ENCODE measurements around the gene CPNE1. TPM values are rescaled to one million over a fixed set of nuclear protein-coding genes. Genes with fewer than 3 reads are reported as not detected.

The CPNE1 gene
- total RNA-seq, 1 donor from 2014 or later: 278 TPM

DNA sequence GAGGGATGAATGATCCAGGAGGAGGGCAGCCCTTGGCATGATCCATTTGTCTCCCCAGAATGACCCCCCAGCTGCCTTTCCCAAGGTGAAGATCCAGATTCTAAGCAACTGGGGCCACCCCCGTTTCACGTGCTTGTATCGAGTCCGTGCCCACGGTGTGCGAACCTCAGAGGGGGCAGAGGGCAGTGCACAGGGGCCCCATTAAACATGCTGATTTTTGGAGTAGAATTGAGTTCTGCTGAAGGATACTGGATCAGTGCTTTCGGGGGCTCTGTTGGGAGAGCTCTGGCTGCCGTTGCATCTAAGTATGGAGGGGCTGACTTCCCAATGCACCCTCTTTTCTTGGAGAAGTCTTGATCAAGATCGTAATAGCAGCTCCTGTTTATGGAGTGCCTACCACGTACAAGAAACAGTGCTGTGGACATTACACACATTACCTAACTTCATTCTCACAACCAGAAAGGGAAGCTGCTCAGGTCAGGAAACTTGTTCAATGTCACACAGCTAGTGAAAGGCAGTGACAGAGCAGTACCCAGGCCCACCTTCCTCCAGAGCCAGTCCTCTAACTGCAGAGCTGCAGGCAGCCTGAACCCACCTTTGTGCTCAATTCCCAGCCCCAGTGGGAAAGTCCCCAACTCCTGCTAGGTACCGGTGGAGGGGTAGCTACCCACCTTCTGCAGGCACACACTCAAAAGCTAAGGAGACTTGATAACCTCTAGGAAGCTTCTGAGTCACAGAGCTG lies 43.7 kb downstream of the CPNE1 start:
- intact Hi-C loops (cut with micrococcal nuclease): no loop called here

DNA sequence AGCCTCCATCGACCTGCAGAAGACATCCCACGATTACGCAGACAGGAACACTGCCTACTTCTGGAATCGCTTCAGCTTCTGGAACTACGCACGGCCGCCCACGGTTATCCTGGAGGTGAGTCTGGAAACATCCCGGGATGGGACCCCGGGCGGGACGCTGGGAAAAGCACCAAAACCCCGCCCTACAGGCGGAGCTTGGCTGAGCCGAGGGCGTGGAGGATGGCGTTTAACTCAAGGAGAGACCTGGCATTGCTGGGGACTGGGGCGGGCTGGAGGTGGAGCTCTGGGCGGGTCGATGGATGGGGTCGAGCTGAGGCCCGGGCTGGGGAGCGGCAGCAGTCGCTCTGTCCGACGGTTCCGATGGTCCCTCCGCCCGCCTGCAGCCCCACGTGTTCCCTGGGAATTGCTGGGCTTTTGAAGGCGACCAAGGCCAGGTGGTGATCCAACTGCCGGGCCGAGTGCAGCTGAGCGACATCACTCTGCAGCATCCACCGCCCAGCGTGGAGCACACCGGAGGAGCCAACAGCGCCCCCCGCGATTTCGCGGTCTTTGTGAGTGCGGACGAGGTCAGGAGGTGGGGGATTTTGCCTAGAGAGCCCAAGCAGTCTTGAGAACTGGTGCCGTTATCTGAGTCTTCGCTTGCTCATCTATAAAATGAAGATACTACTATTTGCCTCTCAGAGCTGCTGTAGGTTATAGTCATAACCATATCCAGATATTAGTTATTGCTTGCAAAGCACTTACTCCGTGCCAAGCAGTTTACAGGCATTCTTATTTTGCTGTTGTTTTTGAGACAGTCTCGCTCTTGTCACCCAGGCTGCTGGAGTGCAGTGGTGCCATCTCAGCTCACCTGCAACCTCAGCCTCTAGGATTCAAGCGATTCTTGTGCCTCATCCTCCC lies 45.3 kb downstream of the CPNE1 start:
- intact Hi-C loops (cut with micrococcal nuclease): loop anchor here (1.0 to 10.0 kb wide), 7 partner anchors 120 to 912 kb away; no protein-coding TSS in a partner anchor

- intact Hi-C loops (cut with micrococcal nuclease): loop anchor here (1.0 to 10.0 kb wide), 7 partner anchors 121 to 911 kb away; no protein-coding TSS in a partner anchor
These were observed 46.2 kb downstream of the CPNE1 start for GRCh38 chr20:35618263-35619131.

- intact Hi-C loops (cut with micrococcal nuclease): loop anchor here (2.0 to 10.0 kb wide), 7 partner anchors 127 to 910 kb away; partner anchors contain the start of genes CEP250 and SCAND1
These were observed 47.1 kb downstream of the CPNE1 start for GRCh38 chr20:35617397-35618262.

DNA sequence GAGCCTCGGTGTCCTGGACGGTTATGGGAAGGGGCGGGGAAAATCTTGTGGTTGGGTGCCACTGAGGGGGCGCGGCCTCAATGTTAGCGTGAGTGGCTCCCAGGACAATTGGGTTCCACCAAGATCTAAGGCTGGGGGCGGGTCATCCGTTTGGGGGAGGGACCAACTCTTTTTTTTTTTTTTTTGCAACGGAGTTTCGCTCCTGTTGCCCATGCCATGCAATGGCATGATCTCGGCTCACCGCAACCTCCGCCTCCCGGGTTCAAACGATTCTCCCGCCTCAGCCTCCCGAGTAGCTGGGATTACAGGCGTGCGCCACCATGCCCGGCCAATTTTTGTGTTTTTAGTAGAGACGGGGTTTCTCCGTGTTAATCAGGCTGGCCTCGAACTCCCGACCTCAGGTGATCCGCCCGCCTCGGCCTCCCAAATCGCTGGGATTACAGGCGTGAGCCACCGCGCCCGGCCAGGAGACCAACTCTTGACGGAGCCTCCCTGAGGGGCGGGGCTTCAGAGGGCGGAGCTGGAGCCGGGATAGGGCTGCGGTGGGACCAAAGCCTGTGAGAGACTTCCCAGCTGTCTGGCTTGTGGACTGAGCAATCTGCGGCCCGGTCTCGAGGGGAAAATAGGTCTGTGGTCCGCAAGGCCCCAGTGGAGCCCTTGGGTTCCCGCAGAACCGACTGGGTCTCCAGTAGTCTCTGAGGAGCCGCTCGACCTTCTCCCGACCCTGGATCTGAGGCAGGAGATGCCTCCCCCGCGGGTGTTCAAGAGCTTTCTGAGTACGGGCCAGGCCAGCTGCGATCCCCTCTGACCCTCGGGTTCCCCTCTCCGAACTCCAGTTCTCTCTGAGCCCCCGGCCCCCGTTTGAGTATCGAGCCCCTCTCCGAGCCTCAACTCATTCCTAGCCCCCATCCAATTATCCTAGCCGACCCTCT lies 48.0 kb downstream of the CPNE1 start:
- intact Hi-C loops (cut with micrococcal nuclease): loop anchor here (1.0 to 10.0 kb wide), 10 partner anchors 15 to 909 kb away; partner anchors contain the start of genes CEP250, CPNE1, ERGIC3 and NFS1

DNA sequence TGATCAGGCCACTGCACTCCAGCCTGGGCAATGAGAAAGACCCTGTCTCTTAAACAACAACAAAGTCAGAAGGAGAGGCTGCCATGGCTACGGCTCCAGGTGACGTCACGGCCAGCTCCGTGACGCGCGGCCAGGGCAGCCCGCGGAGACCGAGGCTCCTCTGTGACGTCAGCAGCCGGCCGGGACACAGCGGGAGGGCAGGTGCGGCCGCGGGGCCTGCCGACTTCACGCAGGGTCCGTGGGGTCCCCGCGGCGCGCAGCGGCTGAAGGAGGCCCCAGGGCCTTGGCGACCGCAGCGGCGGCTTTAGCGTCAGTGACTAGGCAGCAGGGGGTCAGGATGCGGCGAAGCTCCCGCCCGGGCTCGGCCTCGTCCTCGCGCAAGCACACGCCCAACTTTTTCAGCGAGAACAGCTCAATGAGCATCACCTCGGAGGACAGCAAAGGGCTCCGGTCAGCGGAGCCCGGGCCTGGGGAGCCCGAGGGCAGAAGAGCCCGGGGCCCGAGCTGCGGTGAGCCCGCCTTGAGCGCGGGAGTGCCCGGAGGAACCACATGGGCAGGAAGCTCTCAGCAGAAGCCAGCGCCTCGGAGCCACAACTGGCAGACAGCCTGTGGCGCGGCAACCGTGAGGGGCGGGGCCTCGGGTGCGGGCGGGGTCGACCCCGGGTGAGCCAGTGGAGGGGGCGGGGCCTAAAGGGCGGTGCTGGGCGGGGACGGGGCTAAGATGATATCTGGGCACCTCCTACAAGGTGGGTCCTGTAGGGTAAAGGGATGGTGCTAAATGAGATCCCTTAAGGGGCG lies 48.8 kb downstream of the CPNE1 start, which contains the start of gene SPAG4:
SPAG4 (plus strand) TSS at position 163 of the 798 bp plus-strand sequence; CDS start at position 338, 175 bp downstream.
- intact Hi-C loops (cut with micrococcal nuclease): loop anchor here (1.0 to 10.0 kb wide), 10 partner anchors 15 to 909 kb away; partner anchors contain the start of genes CEP250, CPNE1, ERGIC3 and NFS1

GRCh38 chr20:35611482-35611881 lies 53.2 kb downstream of the CPNE1 start:
- intact Hi-C loops (cut with micrococcal nuclease): loop anchor here (10.0 kb wide), 1 partner anchor 307 kb away; no protein-coding TSS in a partner anchor

DNA sequence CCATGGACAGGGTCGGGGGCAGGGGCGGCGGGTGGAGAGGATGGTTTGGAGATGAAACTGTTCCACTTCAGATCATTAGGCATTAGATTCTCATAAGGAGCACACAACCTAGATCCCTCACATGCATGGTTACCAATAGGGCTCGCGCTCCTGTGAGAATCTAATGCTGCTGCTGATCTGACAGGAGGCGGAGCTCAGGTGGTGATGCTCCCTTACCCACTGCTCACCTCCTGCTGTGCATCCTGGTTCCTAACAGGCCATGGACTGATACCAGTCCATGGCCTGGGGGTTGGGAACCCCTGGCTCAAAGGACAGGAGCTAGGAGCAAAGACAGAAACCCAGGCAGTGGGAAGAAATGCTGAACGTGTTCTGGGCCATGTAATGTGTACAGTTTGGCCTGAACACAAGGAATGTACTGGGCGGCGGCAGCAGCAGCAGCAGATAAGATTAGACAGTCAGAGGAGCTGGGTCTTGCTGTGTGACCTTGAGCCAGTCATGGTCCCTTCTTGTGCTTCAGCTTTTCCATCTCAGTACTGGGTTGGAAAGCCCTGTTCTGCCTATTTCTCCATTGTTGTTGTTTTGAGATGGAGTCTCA lies 53.8 kb downstream of the CPNE1 start:
- intact Hi-C loops (cut with micrococcal nuclease): loop anchor here (10.0 kb wide), 1 partner anchor 306 kb away; no protein-coding TSS in a partner anchor

DNA sequence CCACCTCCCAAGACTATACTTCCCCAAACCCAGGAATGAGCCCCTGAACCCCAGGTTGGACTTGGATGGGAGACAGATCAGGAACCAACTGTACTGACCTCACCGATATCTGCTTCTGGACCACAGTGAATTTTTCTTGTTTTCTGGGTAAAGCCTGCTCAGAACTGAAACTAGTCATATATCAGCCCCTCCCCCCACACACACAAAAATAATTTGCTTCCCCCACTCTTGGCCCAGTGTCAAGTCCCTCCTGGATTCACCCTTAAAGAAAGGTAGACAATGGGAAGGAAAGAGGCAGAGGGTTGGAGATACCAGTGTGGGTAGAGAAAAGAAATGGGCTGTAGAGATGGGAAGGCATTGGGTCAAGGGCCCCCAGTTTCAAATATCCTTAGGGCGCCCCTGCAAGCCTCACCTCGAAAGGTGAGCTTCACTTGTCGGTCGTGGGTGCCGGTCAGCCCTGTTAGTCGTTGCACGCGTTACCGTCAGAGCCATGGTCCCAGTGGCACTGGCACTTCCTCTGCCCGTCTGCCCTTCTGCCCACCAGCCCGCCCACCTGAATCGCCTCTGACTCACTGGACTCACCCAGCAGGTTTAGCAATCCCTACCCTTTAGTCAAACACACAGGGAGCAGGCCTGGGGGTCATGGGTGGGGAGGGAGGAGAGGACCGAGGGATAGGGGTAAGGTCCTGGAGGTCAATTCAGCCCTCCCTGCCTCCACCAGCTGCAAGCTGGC lies 57.5 kb downstream of the CPNE1 start:
- intact Hi-C loops (cut with micrococcal nuclease): no loop called here

GRCh38 chr20:35606127-35606526 lies 58.6 kb downstream of the CPNE1 start:
- intact Hi-C loops (cut with micrococcal nuclease): no loop called here

DNA sequence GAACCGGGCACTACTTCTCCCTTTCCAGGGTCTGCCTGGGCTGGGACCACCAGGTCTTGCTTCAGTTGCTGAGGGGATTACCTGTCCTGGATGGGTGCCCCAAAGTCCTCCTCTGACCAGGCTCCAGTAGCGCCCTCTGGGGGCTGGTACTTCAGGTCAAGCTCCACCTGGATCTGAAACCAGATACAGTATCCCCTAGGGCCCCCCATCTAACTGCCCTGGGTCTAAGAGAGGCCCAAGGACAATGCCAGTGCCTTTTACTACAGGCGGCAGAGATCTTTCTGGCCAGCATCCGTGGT lies 60.3 kb downstream of the CPNE1 start:
- intact Hi-C loops (cut with micrococcal nuclease): loop anchor here (5.0 kb wide), 1 partner anchor 142 kb away; no protein-coding TSS in a partner anchor

- intact Hi-C loops (cut with micrococcal nuclease): loop anchor here (5.0 kb wide), 1 partner anchor 142 kb away; no protein-coding TSS in a partner anchor
These were observed 60.8 kb downstream of the CPNE1 start for GRCh38 chr20:35603695-35604448.

GRCh38 chr20:35602851-35603495 lies 61.7 kb downstream of the CPNE1 start:
- intact Hi-C loops (cut with micrococcal nuclease): loop anchor here (5.0 kb wide), 1 partner anchor 141 kb away; no protein-coding TSS in a partner anchor

DNA sequence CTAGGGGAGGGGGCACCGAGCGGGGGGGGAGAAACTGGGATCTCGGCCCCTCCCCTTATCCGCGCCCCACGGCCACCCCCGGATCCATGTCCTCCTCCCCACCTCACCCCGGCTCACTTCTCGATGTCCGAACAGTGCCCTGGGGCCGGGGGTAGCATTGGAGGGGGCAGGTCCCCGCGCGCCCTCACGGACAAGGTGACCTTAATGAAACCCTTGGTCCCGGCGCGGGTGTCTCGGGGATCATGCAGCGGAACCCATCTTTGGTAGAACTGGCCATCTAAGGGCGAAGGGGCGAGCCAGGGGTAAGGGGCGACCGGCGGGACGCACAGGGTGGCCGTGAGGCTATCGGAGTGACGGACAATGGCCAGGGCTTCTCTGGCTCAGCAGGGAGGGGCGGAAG lies 62.7 kb downstream of the CPNE1 start:
- intact Hi-C loops (cut with micrococcal nuclease): loop anchor here (1.0 to 5.0 kb wide), 2 partner anchors 14 to 140 kb away; no protein-coding TSS in a partner anchor

All from T-helper 2 cell treated with Interferon-gamma antibody and Interleukin-4, amounts not matched to agents 100 ng/mL and 5 ng/mL, for 36 hours (primary cell).